SW 1271 (cell line): ENCODE results near the gene WASF2.
"Not testable (repeated sequence)": the region's sequence is repeated elsewhere in the genome, so short reads cannot be mapped to it uniquely, and the experiment has no call there.

Experiments used
- DNase-seq, 2 experiments: peaks; one replicate each; lab custom pipeline; 2025; lab: John Stamatoyannopoulos, UW

Gene WASF2

DNA sequence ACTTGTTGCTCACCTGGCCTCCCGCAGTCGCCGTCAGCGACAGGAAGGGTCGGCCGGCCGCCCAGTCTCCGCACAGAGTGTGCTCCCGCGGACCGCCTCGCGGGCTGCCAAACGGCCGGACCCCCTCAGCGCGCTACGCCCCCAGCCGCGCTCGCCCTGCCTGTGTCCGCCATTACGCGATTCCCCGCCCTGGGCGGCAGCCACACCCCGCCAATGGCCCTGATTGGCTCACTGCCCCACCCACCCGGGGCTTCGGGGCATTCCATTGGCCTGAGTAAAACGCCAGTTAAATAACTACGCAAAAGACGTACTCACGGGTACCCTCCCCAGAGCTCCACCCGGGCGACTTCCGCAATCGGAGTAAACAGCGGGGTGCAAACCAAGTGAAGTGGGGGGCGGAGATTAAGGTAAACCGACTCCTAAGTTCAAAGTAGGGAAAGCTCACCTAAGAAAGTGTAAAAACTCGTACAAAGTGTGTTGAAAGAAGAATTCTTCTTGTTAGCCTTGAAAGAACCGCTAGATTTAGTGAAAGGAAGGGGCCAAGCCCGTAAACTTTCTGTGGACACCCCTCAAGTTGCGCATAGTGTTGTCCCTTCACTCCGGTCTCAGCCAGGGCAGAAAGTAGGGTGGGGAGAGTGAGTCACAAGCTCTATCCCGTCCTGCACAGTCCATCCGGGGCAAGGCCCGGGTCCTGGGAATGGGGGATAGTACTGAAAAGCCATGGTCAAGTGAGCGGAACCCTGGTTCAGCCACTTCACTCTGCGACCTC lies at the start of gene WASF2:
Gene WASF2, minus strand, starts transcription at position 195 of the 769 bp plus-strand sequence. CDS start 61,277 bp downstream, outside the sequence.
- DNase-seq, result peak; percentile 85 to 94

- DNase-seq, result peak; percentile 42 to 77
Measured at GRCh38 chr1:27538793-27539192, 48.8 kb upstream of the WASF2 start.

DNA sequence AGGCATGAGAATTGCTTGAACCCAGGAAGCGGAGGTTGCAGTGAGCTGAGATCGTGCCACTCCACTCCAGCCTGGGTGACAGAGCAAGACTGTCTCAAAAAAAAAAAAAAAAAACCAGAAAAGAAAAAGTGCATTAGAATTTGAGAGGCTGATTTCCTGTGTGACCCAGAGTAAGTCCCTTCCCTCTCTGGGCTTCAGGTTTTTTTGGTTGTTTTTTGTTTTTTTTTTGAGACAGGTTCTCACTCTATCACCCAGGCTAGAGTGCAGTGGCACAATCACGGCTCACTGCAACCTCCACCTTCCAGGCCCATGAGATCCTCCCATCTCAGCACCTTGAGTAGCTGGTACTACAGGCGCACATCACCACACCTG lies 48.3 kb upstream of the WASF2 start:
- not testable (repeated sequence) for DNase-seq

GRCh38 chr1:27536767-27537166 lies 46.8 kb upstream of the WASF2 start:
- no peak for DNase-seq

DNA sequence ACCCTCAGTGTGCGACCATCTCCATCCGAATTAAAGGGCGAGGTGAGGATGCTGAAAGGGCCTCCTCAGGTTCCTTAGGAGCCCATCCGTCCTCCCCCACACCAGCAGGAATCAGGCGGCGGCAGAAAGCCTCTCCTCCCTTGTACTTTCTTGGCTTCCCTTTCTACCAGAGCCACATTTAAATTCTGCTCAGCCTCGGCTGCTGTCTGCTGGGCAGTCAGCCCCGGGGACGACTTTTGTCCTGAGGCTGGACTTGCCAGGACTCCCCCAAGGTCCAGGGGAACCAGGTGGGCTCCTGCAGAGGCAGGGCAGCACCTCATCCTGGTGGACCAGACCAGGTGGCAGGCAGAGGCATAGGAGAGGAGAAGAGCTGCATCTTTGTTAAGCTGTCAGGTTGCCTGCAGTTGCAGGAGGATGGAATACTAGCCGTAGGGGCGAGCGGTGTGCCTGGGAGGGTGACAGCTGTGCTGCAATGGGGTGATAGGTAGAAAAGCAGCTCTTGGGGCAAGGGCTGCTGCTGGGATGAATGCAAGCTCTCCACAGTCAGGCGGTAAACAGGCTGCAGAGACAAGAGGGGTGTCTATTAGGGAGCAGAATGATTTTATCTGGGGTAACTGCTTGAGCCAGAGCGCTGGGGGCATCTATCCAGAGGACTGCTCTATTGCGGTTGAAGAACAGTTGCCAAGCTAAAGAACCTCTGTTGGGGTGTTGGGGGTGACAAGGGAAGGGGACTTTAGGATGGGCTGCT lies 46.2 kb upstream of the WASF2 start:
- DNase-seq, result no peak

DNA sequence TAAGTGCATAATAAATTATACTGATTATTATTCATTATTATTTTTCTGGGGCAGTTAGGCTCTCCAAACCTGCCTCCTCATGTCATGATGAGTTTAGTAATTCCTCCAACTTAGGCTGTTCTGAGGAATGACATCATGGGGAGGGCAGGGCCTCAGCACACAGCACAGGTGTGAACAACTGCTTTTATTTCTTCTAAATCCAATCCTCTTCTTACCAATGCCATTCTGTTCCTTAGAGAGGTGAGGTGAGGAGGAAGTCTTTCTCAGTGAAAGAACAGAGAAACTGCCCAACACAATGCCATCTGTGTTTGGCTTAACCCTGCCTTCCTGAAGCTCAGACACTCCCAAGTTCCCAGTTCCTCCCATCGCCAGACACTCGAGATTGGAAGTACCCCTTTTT lies 45.4 kb upstream of the WASF2 start:
- no peak for DNase-seq

GRCh38 chr1:27531959-27532685 lies 42.2 kb upstream of the WASF2 start:
- DNase-seq, result no peak

DNA sequence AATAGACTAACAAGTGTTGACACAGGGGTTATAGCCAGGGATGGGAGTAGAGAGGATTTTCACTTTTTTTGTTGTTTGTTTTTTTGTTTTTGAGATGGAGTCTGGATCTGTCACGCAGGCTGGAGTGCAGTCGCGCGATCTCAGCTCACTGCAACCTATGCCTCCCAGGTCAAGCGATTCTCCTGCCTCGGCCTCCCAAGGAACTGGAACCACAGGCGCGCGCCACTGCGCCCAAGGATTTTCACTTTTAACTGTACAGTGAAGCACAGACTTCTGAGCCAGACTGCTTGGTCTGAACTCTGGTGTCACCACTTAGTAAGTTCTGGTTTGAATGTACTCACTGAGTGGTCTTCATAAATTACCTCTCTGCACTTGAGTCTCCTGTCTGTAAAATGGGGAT lies 40.2 kb upstream of the WASF2 start:
- DNase-seq, result no peak

- no peak for DNase-seq
Measured at GRCh38 chr1:27529704-27530018, 39.7 kb upstream of the WASF2 start.

DNA sequence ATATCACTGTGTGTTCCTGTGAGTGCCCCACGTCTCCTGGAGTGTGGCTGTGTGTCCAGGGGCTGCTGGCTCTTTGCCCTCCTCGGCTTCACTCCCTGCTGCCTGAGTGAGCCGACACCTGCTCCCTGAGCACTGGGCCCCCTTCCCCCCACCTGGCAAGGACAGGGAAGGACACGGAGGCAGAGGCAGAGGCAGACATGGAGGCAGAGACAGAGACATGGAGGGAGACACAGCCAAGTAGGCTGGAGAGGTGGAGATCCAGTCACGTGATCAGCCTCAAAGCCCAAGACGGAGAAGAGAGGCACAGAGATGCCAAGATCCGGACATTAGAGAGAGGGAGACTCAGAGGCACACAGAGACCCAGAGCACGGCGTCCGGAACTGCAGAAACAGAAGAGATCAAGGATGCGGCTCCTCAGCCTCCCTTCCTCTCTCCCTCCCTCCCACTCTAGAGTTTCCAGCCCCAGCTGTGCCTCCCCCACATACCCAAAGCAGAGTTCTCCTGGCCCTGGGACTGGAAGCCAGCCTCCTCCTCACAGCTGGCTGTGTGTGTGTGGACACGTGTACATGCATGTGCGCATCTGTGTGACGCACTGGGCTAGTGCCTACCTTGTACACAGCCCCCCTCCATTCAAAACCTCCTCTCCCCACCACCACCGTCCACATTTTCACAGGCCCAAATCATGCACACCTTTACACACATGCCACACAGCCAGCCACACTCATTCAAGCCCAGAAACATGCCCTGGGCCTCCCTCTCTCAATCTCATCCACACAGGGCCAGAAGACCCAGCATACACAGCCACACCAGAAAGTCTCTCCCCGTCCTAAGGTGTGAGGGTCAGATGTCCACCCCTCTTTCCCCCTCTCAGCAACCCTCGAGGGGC lies 39.1 kb upstream of the WASF2 start:
- no peak for DNase-seq

- no peak for DNase-seq
Measured at GRCh38 chr1:27527890-27528817, 38.2 kb upstream of the WASF2 start.

GRCh38 chr1:27527223-27527889 lies 37.4 kb upstream of the WASF2 start:
- no peak for DNase-seq

GRCh38 chr1:27526569-27527222 lies 36.7 kb upstream of the WASF2 start:
- no peak for DNase-seq

DNA sequence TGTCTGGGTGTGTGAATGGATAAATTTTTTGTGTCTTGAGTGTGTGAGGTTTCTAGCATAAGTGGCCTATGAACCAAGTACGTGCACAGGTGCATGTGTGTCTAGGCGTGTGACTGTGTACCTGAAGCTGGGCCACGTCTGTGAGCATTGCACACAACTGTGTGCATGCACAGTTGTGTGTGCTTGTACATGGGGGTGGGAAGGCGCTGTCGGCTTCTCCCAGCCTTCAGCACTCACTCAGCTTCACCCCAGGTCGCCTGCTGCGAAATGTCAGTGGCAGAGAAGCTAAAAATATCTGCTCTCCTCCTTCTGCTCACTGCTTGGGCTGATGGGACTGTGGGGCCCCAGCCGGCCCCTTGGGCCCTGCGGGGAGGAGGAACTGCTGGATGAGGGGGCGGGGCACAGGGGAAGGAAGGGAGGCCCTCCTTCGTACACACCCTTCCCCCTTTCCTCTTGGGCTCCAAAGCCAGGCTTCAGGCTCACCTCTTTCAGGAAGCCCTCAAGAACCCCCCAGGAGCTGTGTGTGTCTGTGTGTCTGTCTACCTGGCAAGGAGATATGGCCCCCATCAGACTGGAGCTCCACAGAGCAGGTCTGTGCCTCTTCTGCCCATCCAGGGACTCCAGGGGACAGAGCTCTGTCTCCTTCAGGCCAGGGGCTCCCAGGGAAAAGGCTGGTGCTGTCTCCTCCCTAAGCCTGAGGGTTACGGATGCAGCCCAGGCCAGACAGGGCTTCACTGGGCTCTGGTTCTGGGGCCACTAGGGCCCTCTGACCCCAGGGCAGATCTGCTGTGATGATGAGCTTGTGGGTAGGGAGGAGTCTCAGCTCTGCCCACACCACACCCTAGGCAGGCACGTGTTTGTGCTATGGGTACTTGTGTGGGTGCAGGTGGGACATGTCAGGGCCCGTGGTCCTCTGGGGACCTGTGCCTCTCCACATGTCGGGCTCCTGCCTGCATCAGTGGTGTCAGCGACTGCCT lies 35.6 kb upstream of the WASF2 start:
- no peak for DNase-seq

DNA sequence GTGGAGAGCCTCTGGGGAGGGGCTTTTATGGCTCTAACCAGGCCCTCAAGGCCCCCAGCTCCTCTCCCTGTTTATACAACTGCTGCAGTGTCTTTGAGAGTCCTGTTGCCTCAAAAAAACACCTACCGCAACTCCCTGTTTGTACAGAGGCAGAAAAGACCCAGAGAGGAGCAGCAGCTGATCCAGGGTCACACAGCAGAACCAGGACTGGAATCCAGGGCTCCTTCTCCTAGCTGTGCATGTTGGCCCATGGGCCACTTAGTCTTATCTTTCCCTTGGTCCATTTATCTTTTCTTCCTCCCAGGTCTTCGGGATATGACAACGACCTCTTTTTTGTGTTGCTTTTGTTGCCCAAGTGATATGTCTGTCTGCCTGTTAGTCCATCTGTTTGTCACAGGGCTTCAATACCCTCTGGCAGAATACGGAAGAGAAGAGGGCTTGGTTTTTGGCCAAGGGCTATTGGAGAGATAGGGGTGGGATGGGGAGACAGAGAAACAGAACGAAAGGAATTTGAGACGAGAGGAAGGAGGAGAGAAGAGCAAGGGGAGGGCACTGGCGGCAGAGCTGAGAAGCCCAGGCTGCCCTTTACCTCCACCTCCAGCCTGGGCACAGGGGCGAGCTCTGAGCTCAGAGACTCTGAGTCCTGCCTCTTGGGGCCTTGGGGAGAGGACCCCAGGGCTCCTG lies 33.5 kb upstream of the WASF2 start:
- DNase-seq, result no peak

DNA sequence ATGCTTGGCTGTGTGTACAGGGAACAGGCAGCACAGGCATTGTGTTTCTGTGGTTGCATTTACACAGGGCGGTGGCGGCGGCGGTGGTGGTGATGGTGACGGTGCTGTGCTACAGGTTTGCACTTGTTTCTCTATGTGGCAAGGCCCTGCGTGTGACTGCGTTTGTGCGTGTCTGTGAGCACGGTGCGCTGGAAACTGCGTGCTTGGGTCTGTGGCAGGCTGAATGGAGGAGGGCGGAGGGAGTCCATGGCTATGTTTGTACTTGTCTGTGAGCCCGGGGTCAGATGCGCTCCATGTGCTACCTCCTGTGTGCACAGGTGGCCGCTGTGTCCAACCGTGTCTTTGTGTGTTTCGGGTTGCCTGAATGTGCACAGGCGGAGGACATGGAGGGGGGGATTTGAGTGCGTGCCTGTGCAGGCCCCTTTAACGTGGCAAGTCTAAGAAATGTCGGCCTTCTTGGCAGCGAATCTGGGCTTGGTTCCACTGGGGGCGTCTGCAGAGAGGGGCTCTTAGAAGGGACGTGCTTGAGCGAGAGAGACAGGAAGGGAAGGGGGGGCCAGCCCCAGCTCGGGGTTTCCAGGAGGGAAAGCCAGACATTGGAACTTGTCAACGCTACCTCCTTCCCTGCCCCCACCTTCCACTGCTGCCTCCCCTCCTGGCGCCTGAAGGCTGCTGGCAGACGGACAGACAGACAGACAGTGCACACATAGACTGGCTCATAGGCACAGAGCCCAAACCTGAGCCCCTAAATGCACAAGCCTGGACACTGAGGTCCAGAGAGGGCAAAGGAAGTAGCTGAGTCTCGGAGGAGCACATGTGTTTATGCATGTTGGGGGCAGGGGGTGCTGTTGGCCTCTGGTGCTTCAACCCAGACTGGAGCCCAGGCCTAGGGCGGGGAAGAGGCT lies 32.7 kb upstream of the WASF2 start:
- no peak for DNase-seq
